CD4-positive, alpha-beta memory T cell (primary cell): Measurements from ENCODE around the gene SCAF1. TPM values are rescaled to one million over a fixed set of nuclear protein-coding genes. Genes with fewer than 3 reads are reported as not detected.
"Not testable (repeated sequence)": the region's sequence is repeated elsewhere in the genome, so short reads cannot be mapped to it uniquely, and the experiment has no call there.

Source experiments
- CTCF ChIA-PET: fragments of 350-600 bp; sonication (Branson Sonifier 250); formaldehyde crosslinking; loops from one replicate; lab custom pipeline; 2021; ENCODE audit warnings: inconsistent platforms; ENCODE audit not compliant: partially characterized antibody; lab: Charles Lee
- POLR2A ChIA-PET: fragments of 350-600 bp; sonication (Branson Sonifier 250); formaldehyde crosslinking; loops from one replicate; lab custom pipeline; 2021; ENCODE audit not compliant: partially characterized antibody; lab: Charles Lee
- DNase-seq, 5 donors: peaks; one replicate each; pipeline versions ENCODE4 v3.0.0 to v3.0.0-alpha.2; 2020 to 2022; ENCODE audit warnings: mixed read lengths in 1 of 5
- H3K27ac ChIP-seq: one replicate; pipeline ENCODE4 v1.7.0; 2013; ENCODE audit warnings: low read depth, low read length
- H3K27me3 ChIP-seq: 2 replicates; pipeline ENCODE4 v1.7.0; 2013; ENCODE audit warnings: mild to moderate bottlenecking, low read length, moderate library complexity; ENCODE audit not compliant: insufficient read depth
- H3K36me3 ChIP-seq: 2 replicates; pipeline ENCODE4 v1.7.0; 2013; ENCODE audit warnings: mild to moderate bottlenecking, low read length, moderate library complexity; ENCODE audit not compliant: insufficient read depth
- H3K4me1 ChIP-seq: 2 replicates; pipeline ENCODE4 v1.7.0; 2013; ENCODE audit warnings: mild to moderate bottlenecking, low read length, moderate library complexity; ENCODE audit not compliant: insufficient read depth
- H3K4me3 ChIP-seq, 2 donors: one replicate each; pipeline ENCODE4 v1.7.0; 2013; ENCODE audit warnings: low read length in 2 of 2, mild to moderate bottlenecking in 1 of 2
- H3K9me3 ChIP-seq, 2 donors: one replicate each; pipeline ENCODE4 v1.7.0; 2013; ENCODE audit warnings: low read length in 2 of 2, control low read depth in 1 of 2; ENCODE audit not compliant: control insufficient read depth in 1 of 2
- H3K27ac Mint-ChIP-seq, 7 donors: one replicate each; pipeline ENCODE4 v1.8.0; 2020 to 2021; ENCODE audit warnings: mixed read lengths in 7 of 7, mild to moderate bottlenecking in 6 of 7, inconsistent platforms in 3 of 7, moderate library complexity in 3 of 7
- H3K27me3 Mint-ChIP-seq, 2 donors: one replicate each; pipeline ENCODE4 v1.8.0; 2020 to 2021; ENCODE audit warnings: mixed read lengths in 2 of 2
- H3K36me3 Mint-ChIP-seq, 2 donors: one replicate each; pipeline ENCODE4 v1.8.0; 2020 to 2021; ENCODE audit warnings: mixed read lengths in 2 of 2, inconsistent platforms in 1 of 2, mild to moderate bottlenecking in 1 of 2
- H3K4me1 Mint-ChIP-seq, 4 donors: one replicate each; pipeline ENCODE4 v1.8.0; 2020 to 2021; ENCODE audit warnings: mixed read lengths in 4 of 4, mild to moderate bottlenecking in 1 of 4
- H3K4me3 Mint-ChIP-seq, 8 donors: one replicate each; pipeline ENCODE4 v1.8.0; 2020 to 2021; ENCODE audit warnings: mixed read lengths in 8 of 8, mild to moderate bottlenecking in 7 of 8, moderate library complexity in 6 of 8, inconsistent platforms in 3 of 8
- H3K9me3 Mint-ChIP-seq, 8 donors: one replicate each; pipeline ENCODE4 v1.8.0; 2020 to 2021; ENCODE audit warnings: mixed read lengths in 8 of 8, mild to moderate bottlenecking in 5 of 8, inconsistent platforms in 3 of 8, moderate library complexity in 1 of 8
- intact Hi-C: fragments of 100-400 bp; cut with micrococcal nuclease; formaldehyde crosslinking; loops from one replicate; pipeline ENCODE4 v1.15.1; 2023
- polyA plus RNA-seq, 2 donors: library from polyadenylated mRNA; unstranded; fragments of 300-500 nt; fragmentation: Illumina TruSeq; gene quantifications; one replicate each; pipeline ENCODE4 v1.2.3, GENCODE V29; 2021
- total RNA-seq, 2 experiments: library from RNA; stranded (reverse); gene quantifications; one replicate each; pipeline ENCODE4 v1.2.3, GENCODE V29; 2021

Gene SCAF1
- total and polyA plus RNA-seq, 4 experiments from 2014 or later: 4.0 to 62.7 (median 60.5) TPM; not detected in 1

GRCh38 chr19:49616945-49617344 is 25.1 kb upstream of the SCAF1 start:
- Histone ChIP-seq H3K9me3 (no peaks in the 10 kb centered on the region), H3K27me3 (no peaks in the 10 kb centered on the region), H3K27ac (no peak overlapping the region), H3K4me3 (no peak overlapping the region), H3K4me1 (peaks cover 5% of the 10 kb centered on the region), H3K36me3 (peaks cover 65% of the 10 kb centered on the region)
- CTCF ChIA-PET: no interaction called here
- Mint-ChIP-seq H3K27ac (no peak overlapping the region), H3K9me3 (no peaks in the 10 kb centered on the region), H3K4me3 (no peak overlapping the region), H3K27me3 (no peaks in the 10 kb centered on the region), H3K4me1 (peaks cover 3 to 17% (median 11%) of the 10 kb centered on the region in 4 donors), H3K36me3 (peaks cover 44 to 67% of the 10 kb centered on the region in 2 donors)
- intact Hi-C loops: no loop called here
- POLR2A ChIA-PET: interaction anchor here (1.9 kb wide), 1 partner anchor 23 kb away, joined by 5 read pairs; no protein-coding TSS in a partner anchor
- no peak for DNase-seq

- H3K4me1 ChIP-seq, DNase-seq, intact Hi-C loops, H3K27ac Mint-ChIP-seq, H3K4me3 Mint-ChIP-seq, H3K27me3 ChIP-seq, H3K4me3 ChIP-seq, H3K9me3 Mint-ChIP-seq, H3K27ac ChIP-seq, H3K27me3 Mint-ChIP-seq, H3K9me3 ChIP-seq: not testable (repeated sequence)
- H3K36me3 ChIP-seq: peaks cover 62% of the 10 kb centered on the region
- CTCF ChIA-PET: interaction anchor here (1.1 kb wide), 1 partner anchor 55 kb away, joined by 7 read pairs; no protein-coding TSS in a partner anchor
- peaks cover 49 to 68% of the 10 kb centered on the region in 2 donors for H3K36me3 Mint-ChIP-seq
- H3K4me1 Mint-ChIP-seq: peaks cover 2 to 12% (median 9%) of the 10 kb centered on the region in 4 donors
- POLR2A ChIA-PET: interaction anchor here (1.9 kb wide), 1 partner anchor 24 kb away, joined by 5 read pairs; no protein-coding TSS in a partner anchor
Observed at GRCh38 chr19:49617860-49618259, 24.1 kb upstream of the SCAF1 start.

- no peaks in the 10 kb centered on the region for H3K9me3 ChIP-seq
- POLR2A ChIA-PET: no interaction called here
- intact Hi-C loops: no loop called here
- DNase-seq: no peak
- peaks cover 0 to 4% (median under 1%) of the 10 kb centered on the region in 4 donors for H3K4me1 Mint-ChIP-seq
- no peaks in the 10 kb centered on the region for H3K27me3 ChIP-seq
- H3K9me3 Mint-ChIP-seq: peaks cover 0 to 2% (median 0%) of the 10 kb centered on the region in 8 donors
- H3K4me1 ChIP-seq: no peaks in the 10 kb centered on the region
- H3K27ac ChIP-seq: no peak overlapping the region
- no peak overlapping the region for H3K4me3 ChIP-seq
- no peaks in the 10 kb centered on the region for H3K27me3 Mint-ChIP-seq
- peaks cover 24% of the 10 kb centered on the region for H3K36me3 ChIP-seq
- H3K27ac Mint-ChIP-seq: peak overlapping the region in 1 of 7 donors; percentile 50
- CTCF ChIA-PET: no interaction called here
- H3K4me3 Mint-ChIP-seq: no peak overlapping the region
- H3K36me3 Mint-ChIP-seq: peaks cover 26 to 44% of the 10 kb centered on the region in 2 donors
Observed at GRCh38 chr19:49624967-49625910, 16.8 kb upstream of the SCAF1 start.

GRCh38 chr19:49626226-49626625 is 15.8 kb upstream of the SCAF1 start:
- ChIA-PET CTCF (no interaction called here), POLR2A (no interaction called here)
- intact Hi-C loops: loop anchor here (2.0 kb wide), 1 partner anchor 13 kb away; no protein-coding TSS in a partner anchor
- Mint-ChIP-seq H3K36me3 (peaks cover 26 to 43% of the 10 kb centered on the region in 2 donors), H3K9me3 (peaks cover 0 to 2% (median 0%) of the 10 kb centered on the region in 8 donors), H3K4me1 (peaks cover 0 to 6% (median 4%) of the 10 kb centered on the region in 4 donors), H3K27ac (peak overlapping the region in 1 of 7 donors; percentile 7), H3K4me3 (no peak overlapping the region), H3K27me3 (no peaks in the 10 kb centered on the region)
- Histone ChIP-seq H3K9me3 (no peaks in the 10 kb centered on the region), H3K36me3 (peaks cover 23% of the 10 kb centered on the region), H3K4me3 (no peak overlapping the region), H3K27me3 (no peaks in the 10 kb centered on the region), H3K27ac (no peak overlapping the region), H3K4me1 (no peaks in the 10 kb centered on the region)
- no peak for DNase-seq

- Histone ChIP-seq H3K4me1 (no peaks in the 10 kb centered on the region), H3K36me3 (peaks cover 6% of the 10 kb centered on the region), H3K27ac (no peak overlapping the region), H3K9me3 (no peaks in the 10 kb centered on the region), H3K4me3 (no peak overlapping the region), H3K27me3 (no peaks in the 10 kb centered on the region)
- ChIA-PET POLR2A (interaction anchor here (0.6 to 2.1 kb wide), 4 partner anchors 8 to 127 kb away, joined by 3 to 12 read pairs (median 3); partner anchors contain the start of gene RRAS), CTCF (interaction anchor here (0.7 kb wide), 1 partner anchor 37 kb away, joined by 3 read pairs; no protein-coding TSS in a partner anchor)
- intact Hi-C loops: no loop called here
- Mint-ChIP-seq H3K27ac (peak overlapping the region in 1 of 7 donors; percentile 46), H3K9me3 (peaks cover 0 to 2% (median 0%) of the 10 kb centered on the region in 8 donors), H3K36me3 (peaks cover 12 to 20% of the 10 kb centered on the region in 2 donors), H3K4me1 (peaks cover 0 to 4% (median 3%) of the 10 kb centered on the region in 4 donors), H3K27me3 (no peaks in the 10 kb centered on the region), H3K4me3 (no peak overlapping the region)
- no peak for DNase-seq
Observed at GRCh38 chr19:49629659-49630058, 12.3 kb upstream of the SCAF1 start.

GRCh38 chr19:49631014-49631588 is 10.9 kb upstream of the SCAF1 start:
- Histone ChIP-seq H3K4me3 (no peak overlapping the region), H3K9me3 (no peaks in the 10 kb centered on the region), H3K27ac (no peak overlapping the region), H3K27me3 (no peaks in the 10 kb centered on the region), H3K4me1 (no peaks in the 10 kb centered on the region), H3K36me3 (no peaks in the 10 kb centered on the region)
- H3K36me3 Mint-ChIP-seq: peaks cover 12 to 16% of the 10 kb centered on the region in 2 donors
- no peak overlapping the region for H3K4me3 Mint-ChIP-seq
- DNase-seq: no peak
- CTCF ChIA-PET: interaction anchor here (1.1 kb wide), 2 partner anchors 9 to 48 kb away, joined by 3 to 4 read pairs; partner anchors contain the start of gene RRAS
- peaks cover 2 to 9% (median 4%) of the 10 kb centered on the region in 4 donors for H3K4me1 Mint-ChIP-seq
- POLR2A ChIA-PET: interaction anchor here (0.6 to 2.9 kb wide), 6 partner anchors 9 to 45 kb away, joined by 4 to 15 read pairs (median 6); partner anchors contain the start of genes PRR12 and RRAS
- intact Hi-C loops: no loop called here
- H3K27me3 Mint-ChIP-seq: no peaks in the 10 kb centered on the region
- peak overlapping the region in 4 of 7 donors; percentile 2 to 78 (median 32) for H3K27ac Mint-ChIP-seq
- H3K9me3 Mint-ChIP-seq: peaks cover 0 to 2% (median 0%) of the 10 kb centered on the region in 8 donors
